DMS 273 (cell line): ENCODE results near the gene CD96.
"Not testable (repeated sequence)": the region's sequence is repeated elsewhere in the genome, so short reads cannot be mapped to it uniquely, and the experiment has no call there.

Experiments used
- DNase-seq: peaks from one replicate; lab custom pipeline; 2025; ENCODE audit not compliant: unreplicated experiment; lab: John Stamatoyannopoulos, UW

The CD96 gene

GRCh38 chr3:111669926-111670630 is 128.1 kb downstream of the CD96 start:
- no peak for DNase-seq

GRCh38 chr3:111672461-111672860 is 130.5 kb downstream of the CD96 start:
- DNase-seq, result not testable (repeated sequence)

GRCh38 chr3:111675846-111676210 is 133.8 kb downstream of the CD96 start:
- no peak for DNase-seq

GRCh38 chr3:111676211-111677006 is 134.4 kb downstream of the CD96 start:
- DNase-seq, result peak; percentile 39

GRCh38 chr3:111677007-111677392 is 135.0 kb downstream of the CD96 start:
- no peak for DNase-seq

GRCh38 chr3:111681661-111682426 is 139.8 kb downstream of the CD96 start:
- no peak for DNase-seq

GRCh38 chr3:111684640-111685039 is 142.6 kb downstream of the CD96 start:
- DNase-seq, result no peak

GRCh38 chr3:111688190-111688800 is 146.3 kb downstream of the CD96 start:
- DNase-seq, result no peak

- DNase-seq, result no peak
Observed at GRCh38 chr3:111690242-111690641, 148.2 kb downstream of the CD96 start.

GRCh38 chr3:111691293-111691909 is 149.4 kb downstream of the CD96 start:
- DNase-seq, result peak; percentile 71

GRCh38 chr3:111692593-111693552 is 150.9 kb downstream of the CD96 start:
- DNase-seq, result no peak

GRCh38 chr3:111694471-111694870 is 152.5 kb downstream of the CD96 start:
- DNase-seq, result no peak

GRCh38 chr3:111695636-111696117 is 153.7 kb downstream of the CD96 start:
- no peak for DNase-seq

- DNase-seq, result no peak
Observed at GRCh38 chr3:111700054-111700453, 158.1 kb downstream of the CD96 start.

- DNase-seq, result no peak
Observed at GRCh38 chr3:111701292-111701906, 159.4 kb downstream of the CD96 start.
